H1 (cell line): ENCODE data around the gene ZNF516. TPM values are rescaled to one million over a fixed set of nuclear protein-coding genes. Genes with fewer than 3 reads are reported as not detected.

Experiments
- CTBP2 ChIP-seq: IDR thresholded peaks from 2 replicates; pipeline ENCODE4 v1.7.0; 2011; ENCODE audit warnings: borderline replicate concordance, mild to moderate bottlenecking, moderate library complexity, mixed read lengths, low read length; ENCODE audit not compliant: insufficient read depth, insufficient read length
- POLR2A ChIP-seq, 2 experiments: IDR thresholded peaks; 1 replicate in 1 of 2; 2 replicates in 1 of 2; pipeline ENCODE4 v1.6.1; 2011; ENCODE audit warnings: low read depth in 2 of 2, low read length in 2 of 2, mild to moderate bottlenecking in 2 of 2; ENCODE audit errors: control extremely low read depth in 1 of 2
- POLR2AphosphoS5 ChIP-seq: IDR thresholded peaks from 2 replicates; pipeline ENCODE4 v1.6.1; 2011; ENCODE audit warnings: low read depth, low read length
- RXRA ChIP-seq: IDR thresholded peaks from 2 replicates; pipeline ENCODE4 v1.6.1; 2011; ENCODE audit warnings: low read depth, mild to moderate bottlenecking, low read length, moderate library complexity; ENCODE audit not compliant: insufficient read depth
- SAP30 ChIP-seq: fragments of 300-600 bp; sonication (generic); IDR thresholded peaks from 2 replicates; pipeline ENCODE4 v1.7.1; 2012; ENCODE audit warnings: low read length, moderate library complexity, mild to moderate bottlenecking, inconsistent platforms; ENCODE audit not compliant: insufficient read depth, insufficient replicate concordance
- polyA plus RNA-seq, 7 experiments: library from polyadenylated mRNA; depleted of rRNA in 3 of 7; stranded (reverse) in 5 of 7; unstranded in 2 of 7; fragments of >200 nt in 5 of 7; fragments of 200-250 nt in 2 of 7; gene quantifications; 1 replicate in 5 of 7; 2 replicates in 1 of 7; 4 replicates in 1 of 7; pipeline versions ENCODE4 v1.2.1 to v1.2.3, GENCODE V29; 2011 to 2013; ENCODE audit warnings: missing spikeins in 2 of 7, mixed read lengths in 2 of 7
- total RNA-seq: library from RNA; stranded (reverse); fragmentation: NEBNext Ultra II Directional; extraction: Animal tissue kit (Norgen Biotek cat#: 25700); gene quantifications from 2 replicates; pipeline ENCODE4 v1.2.1, GENCODE V29; 2021

The ZNF516 gene
- total and polyA plus RNA-seq, 2 of the 8 experiments (the other 6 are each of a cell fraction or from before 2014, with no cell fraction given), result 7.3 to 17.0 TPM

- no peak for TF ChIP-seq SAP30
- no peak for TF ChIP-seq RXRA
- no peak for TF ChIP-seq CTBP2
- TF ChIP-seq POLR2A (IDR thresholded peaks at IDR 0.05; ENCODE audit: control extremely low read depth in 1 of 2, low read depth in 2 of 2, low read length in 2 of 2), result no peak
- no peak for TF ChIP-seq POLR2AphosphoS5
Observed at GRCh38 chr18:76410033-76410432, 85.0 kb downstream of the ZNF516 start (continued).
